ENCODE data around the gene EPHB3.

The EPHB3 gene

GRCh38 chr3:184629555-184630160 is 68.1 kb downstream of the EPHB3 start:
- H3K9me2 ChIP-seq (replicated peaks; ENCODE audit: insufficient read depth, low read length) = no peaks in the 10 kb centered on the region
- H2AFZ ChIP-seq (ENCODE audit: low read length) = no peak overlapping the region
- no peaks in the 10 kb centered on the region for H3K79me2 ChIP-seq (ENCODE audit: low read length)
- H3K4me3 ChIP-seq (ENCODE audit: low read length) = no peak overlapping the region
- TF ChIP-seq EZH2phosphoT487 (IDR thresholded peaks at IDR 0.05; ENCODE audit: low read length) (no peak), EZH2 (optimal IDR thresholded peaks at IDR 0.05; ENCODE audit: low read depth, low read length) (no peak), CTCF (IDR thresholded peaks at IDR 0.05; ENCODE audit: low read length) (no peak)
- no peaks in the 10 kb centered on the region for H3K36me3 ChIP-seq (replicated peaks; ENCODE audit: insufficient read depth, low read length)
- peaks cover 36% of the 10 kb centered on the region for H3K27me3 ChIP-seq (replicated peaks; ENCODE audit: insufficient read depth, low read length)
- no peaks in the 10 kb centered on the region for H4K20me1 ChIP-seq (ENCODE audit: insufficient read depth, low read length)
- DNase-seq = no peak
- no peaks in the 10 kb centered on the region for H3K9me3 ChIP-seq (replicated peaks; ENCODE audit: insufficient read depth, low read length)
- no peak overlapping the region for H3K27ac ChIP-seq (ENCODE audit: low read length)
- H3K9ac ChIP-seq (ENCODE audit: low read length) = no peak overlapping the region
- no peaks in the 10 kb centered on the region for H3F3A ChIP-seq (ENCODE audit: insufficient read depth, low read length)
- no peak overlapping the region for H3K4me2 ChIP-seq (ENCODE audit: low read depth, low read length)
- H3K4me1 ChIP-seq (ENCODE audit: low read length) = no peaks in the 10 kb centered on the region

GRCh38 chr3:184630861-184631471 is 69.4 kb downstream of the EPHB3 start:
- Histone ChIP-seq H3K9me2 (replicated peaks; ENCODE audit: insufficient read depth, low read length) (no peaks in the 10 kb centered on the region), H3F3A (ENCODE audit: insufficient read depth, low read length) (no peaks in the 10 kb centered on the region), H4K20me1 (ENCODE audit: insufficient read depth, low read length) (no peaks in the 10 kb centered on the region), H3K27ac (ENCODE audit: low read length) (no peak overlapping the region), H3K4me3 (ENCODE audit: low read length) (no peak overlapping the region), H3K79me2 (ENCODE audit: low read length) (no peaks in the 10 kb centered on the region), H3K4me2 (ENCODE audit: low read depth, low read length) (no peak overlapping the region), H3K9ac (ENCODE audit: low read length) (no peak overlapping the region), H3K4me1 (ENCODE audit: low read length) (no peaks in the 10 kb centered on the region), H3K9me3 (replicated peaks; ENCODE audit: insufficient read depth, low read length) (no peaks in the 10 kb centered on the region), H2AFZ (ENCODE audit: low read length) (no peak overlapping the region), H3K27me3 (replicated peaks; ENCODE audit: insufficient read depth, low read length) (peaks cover 45% of the 10 kb centered on the region), H3K36me3 (replicated peaks; ENCODE audit: insufficient read depth, low read length) (no peaks in the 10 kb centered on the region)
- TF ChIP-seq CTCF (IDR thresholded peaks at IDR 0.05; ENCODE audit: low read length) = no peak
- TF ChIP-seq EZH2 (optimal IDR thresholded peaks at IDR 0.05; ENCODE audit: low read depth, low read length) = no peak
- no peak for TF ChIP-seq EZH2phosphoT487 (IDR thresholded peaks at IDR 0.05; ENCODE audit: low read length)
- DNase-seq = no peak

- Histone ChIP-seq H2AFZ (ENCODE audit: low read length) (no peak overlapping the region), H3K9me2 (replicated peaks; ENCODE audit: insufficient read depth, low read length) (no peaks in the 10 kb centered on the region)
- TF ChIP-seq EZH2 (optimal IDR thresholded peaks at IDR 0.05; ENCODE audit: low read depth, low read length) = no peak
- TF ChIP-seq CTCF (IDR thresholded peaks at IDR 0.05; ENCODE audit: low read length) = no peak
- no peak for TF ChIP-seq EZH2phosphoT487 (IDR thresholded peaks at IDR 0.05; ENCODE audit: low read length)
These were observed 69.9 kb downstream of the EPHB3 start for GRCh38 chr3:184631472-184631861.

More at GRCh38 chr3:184631472-184631861, 69.9 kb downstream of the EPHB3 start:
- no peak overlapping the region for H3K4me2 ChIP-seq (ENCODE audit: low read depth, low read length)
- peaks cover 45% of the 10 kb centered on the region for H3K27me3 ChIP-seq (replicated peaks; ENCODE audit: insufficient read depth, low read length)
- H3K36me3 ChIP-seq (replicated peaks; ENCODE audit: insufficient read depth, low read length) = no peaks in the 10 kb centered on the region
- H3F3A ChIP-seq (ENCODE audit: insufficient read depth, low read length) = no peaks in the 10 kb centered on the region
- H3K9me3 ChIP-seq (replicated peaks; ENCODE audit: insufficient read depth, low read length) = no peaks in the 10 kb centered on the region
- DNase-seq = no peak
- no peaks in the 10 kb centered on the region for H3K4me1 ChIP-seq (ENCODE audit: low read length)
- H4K20me1 ChIP-seq (ENCODE audit: insufficient read depth, low read length) = no peaks in the 10 kb centered on the region
- H3K79me2 ChIP-seq (ENCODE audit: low read length) = no peaks in the 10 kb centered on the region
- no peak overlapping the region for H3K9ac ChIP-seq (ENCODE audit: low read length)
- no peak overlapping the region for H3K27ac ChIP-seq (ENCODE audit: low read length)
- no peak overlapping the region for H3K4me3 ChIP-seq (ENCODE audit: low read length)
